Measurements from ENCODE around the gene STOML1. TPM values are rescaled to one million over a fixed set of nuclear protein-coding genes. Genes with fewer than 3 reads are reported as not detected.

Gene STOML1
- polyA plus RNA-seq, 1 donor from 2014 or later: 49.5 TPM

- Histone ChIP-seq H3K27me3 (ENCODE audit: insufficient read depth, low read depth, low read length) (no peaks in the 10 kb centered on the region), H2AFZ (ENCODE audit: low read depth, low read length) (no peak overlapping the region), H3K36me3 (ENCODE audit: insufficient read depth, low read length) (no peaks in the 10 kb centered on the region), H3F3A (ENCODE audit: insufficient read depth, low read length, poor library complexity, severe bottlenecking) (no peaks in the 10 kb centered on the region), H3K27ac (ENCODE audit: low read length) (no peak overlapping the region), H3K4me3 (ENCODE audit: low read length) (no peak overlapping the region), H4K20me1 (ENCODE audit: insufficient read depth) (no peaks in the 10 kb centered on the region), H3K4me2 (ENCODE audit: low read length) (no peak overlapping the region), H3K9me2 (ENCODE audit: insufficient read depth, low read length) (no peaks in the 10 kb centered on the region), H3K79me2 (replicated peaks; ENCODE audit: insufficient read depth, low read length) (no peaks in the 10 kb centered on the region), H3K9me3 (ENCODE audit: low read length) (no peaks in the 10 kb centered on the region), H3K9ac (ENCODE audit: low read length) (no peak overlapping the region)
- TF ChIP-seq TAF1 (IDR thresholded peaks at IDR 0.05; ENCODE audit: low read depth): no peak
- no peak for TF ChIP-seq REST (IDR thresholded peaks at IDR 0.05; ENCODE audit: borderline replicate concordance)
- no peak for TF ChIP-seq MXI1 (conservative IDR thresholded peaks at IDR 0.05; ENCODE audit: poor library complexity, severe bottlenecking)
- TF ChIP-seq EP300 (conservative IDR thresholded peaks at IDR 0.05; ENCODE audit: poor library complexity, severe bottlenecking): no peak
- no peak for TF ChIP-seq CTCF (IDR thresholded peaks at IDR 0.05; ENCODE audit: poor library complexity, severe bottlenecking)
- TF ChIP-seq POLR2AphosphoS5 (IDR thresholded peaks at IDR 0.05): no peak
- no peak for TF ChIP-seq RAD21 (conservative IDR thresholded peaks at IDR 0.05)
- no peak for TF ChIP-seq EZH2 (IDR thresholded peaks at IDR 0.05; ENCODE audit: borderline replicate concordance, insufficient read depth, low read length, poor library complexity, severe bottlenecking)
Observed at GRCh38 chr15:73985101-73985873, 6.8 kb downstream of the STOML1 start.

DNA sequence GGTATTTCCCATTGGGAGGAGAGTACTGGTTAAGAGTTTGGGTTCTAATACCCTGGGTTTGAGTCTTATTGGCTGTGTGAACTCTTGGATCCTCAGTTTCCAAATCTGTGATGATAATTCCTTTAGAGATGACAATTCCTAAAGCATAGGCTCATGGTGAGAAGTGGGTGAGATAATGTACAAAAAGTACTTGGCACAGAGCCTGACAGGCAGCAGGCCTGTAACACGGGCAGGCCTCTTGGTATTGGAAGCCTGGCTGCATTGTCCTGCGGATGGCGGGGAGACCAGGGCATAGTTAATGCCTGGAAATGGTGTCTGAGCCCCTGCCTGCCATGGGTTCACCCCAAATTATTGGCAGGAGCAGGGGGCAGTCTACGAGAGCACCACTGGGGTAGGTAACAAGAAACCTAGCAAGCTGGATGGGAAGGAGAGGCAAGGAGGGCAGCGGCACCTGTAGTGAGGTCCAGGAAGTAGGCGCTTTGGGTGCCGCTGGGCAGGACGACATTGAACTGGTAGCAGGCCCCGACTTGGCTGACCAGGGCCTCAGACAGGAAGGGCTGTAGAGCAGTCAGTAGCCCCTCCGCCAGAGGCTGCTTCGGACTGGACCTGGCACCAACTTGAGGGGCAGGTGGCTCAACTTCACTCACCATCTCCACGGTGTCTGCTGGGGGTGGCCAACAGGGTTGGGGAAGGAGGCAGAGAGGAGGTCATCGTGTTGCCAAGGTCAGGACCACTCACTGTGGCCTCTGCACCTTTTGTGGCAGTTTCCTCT lies 7.7 kb downstream of the STOML1 start:
- Histone ChIP-seq H3K27ac (ENCODE audit: low read length) (no peak overlapping the region), H3K4me3 (ENCODE audit: low read length) (no peak overlapping the region), H3K4me2 (ENCODE audit: low read length) (no peak overlapping the region), H3K27me3 (ENCODE audit: insufficient read depth, low read depth, low read length) (no peaks in the 10 kb centered on the region), H4K20me1 (ENCODE audit: insufficient read depth) (no peaks in the 10 kb centered on the region), H3K9me3 (ENCODE audit: low read length) (no peaks in the 10 kb centered on the region), H3F3A (ENCODE audit: insufficient read depth, low read length, poor library complexity, severe bottlenecking) (no peaks in the 10 kb centered on the region), H3K79me2 (replicated peaks; ENCODE audit: insufficient read depth, low read length) (no peaks in the 10 kb centered on the region), H3K9me2 (ENCODE audit: insufficient read depth, low read length) (no peaks in the 10 kb centered on the region), H3K36me3 (ENCODE audit: insufficient read depth, low read length) (no peaks in the 10 kb centered on the region), H3K9ac (ENCODE audit: low read length) (no peak overlapping the region), H2AFZ (ENCODE audit: low read depth, low read length) (no peak overlapping the region)
- no peak for TF ChIP-seq EZH2 (IDR thresholded peaks at IDR 0.05; ENCODE audit: borderline replicate concordance, insufficient read depth, low read length, poor library complexity, severe bottlenecking)

Measured in neural cell (in vitro differentiated cells).